Measurements from ENCODE around the gene ITGB4. TPM values are rescaled to one million over a fixed set of nuclear protein-coding genes. Genes with fewer than 3 reads are reported as not detected.

Gene ITGB4
- total and polyA plus RNA-seq, 9 of the 15 experiments (the other 6 are each of a cell fraction or from before 2014, with no cell fraction given): 0.05 to 2.8 (median 0.76) TPM; not detected in 3

DNA sequence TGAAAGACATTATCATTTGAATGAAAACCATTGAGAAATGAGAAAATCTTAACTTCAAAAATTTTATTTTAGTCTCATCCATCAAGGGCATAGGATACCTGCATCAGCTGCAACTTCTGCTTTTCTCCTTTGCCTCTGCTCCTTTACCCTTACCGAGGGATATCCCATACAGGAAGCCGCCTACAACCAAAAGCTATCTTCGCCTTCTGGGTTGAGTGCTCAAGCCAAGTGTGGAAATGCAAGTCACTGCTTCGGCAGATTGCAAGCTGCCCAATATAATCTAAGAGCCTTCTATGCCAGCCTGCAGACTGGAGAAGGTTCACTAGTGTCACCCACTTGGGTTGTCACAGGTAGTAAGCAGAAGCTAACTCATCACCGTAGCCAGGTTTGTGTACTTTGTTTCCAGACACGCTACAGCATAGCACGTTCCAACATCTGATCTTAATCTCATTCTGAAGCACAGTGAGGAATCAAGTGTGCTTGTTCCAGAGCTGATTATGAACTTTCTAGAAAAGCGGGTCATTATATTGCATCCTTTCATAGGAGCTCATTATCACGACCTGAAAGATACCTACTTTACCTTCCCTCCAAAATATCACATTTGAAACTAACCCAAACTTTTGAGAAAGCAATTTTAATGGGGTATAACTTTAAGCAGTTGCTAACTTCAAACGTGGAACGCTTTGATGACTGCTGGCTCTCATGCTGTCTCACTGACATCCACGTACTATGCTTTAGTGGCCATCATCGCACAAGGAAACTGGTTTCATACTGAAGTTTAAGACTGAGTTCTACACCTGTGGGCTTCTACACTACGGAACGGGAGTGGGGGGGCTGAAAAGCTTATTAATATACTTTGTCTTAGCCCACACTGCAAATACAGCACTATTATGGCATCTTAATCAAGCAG lies 55.4 kb downstream of the ITGB4 start (continued):
- TF ChIP-seq, protein P1, sequence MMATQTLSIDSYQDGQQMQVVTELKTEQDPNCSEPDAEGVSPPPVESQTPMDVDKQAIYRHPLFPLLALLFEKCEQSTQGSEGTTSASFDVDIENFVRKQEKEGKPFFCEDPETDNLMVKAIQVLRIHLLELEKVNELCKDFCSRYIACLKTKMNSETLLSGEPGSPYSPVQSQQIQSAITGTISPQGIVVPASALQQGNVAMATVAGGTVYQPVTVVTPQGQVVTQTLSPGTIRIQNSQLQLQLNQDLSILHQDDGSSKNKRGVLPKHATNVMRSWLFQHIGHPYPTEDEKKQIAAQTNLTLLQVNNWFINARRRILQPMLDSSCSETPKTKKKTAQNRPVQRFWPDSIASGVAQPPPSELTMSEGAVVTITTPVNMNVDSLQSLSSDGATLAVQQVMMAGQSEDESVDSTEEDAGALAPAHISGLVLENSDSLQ (IDR thresholded peaks at IDR 0.05): no peak
- TF ChIP-seq TAF15 (IDR thresholded peaks at IDR 0.05; ENCODE audit: low read depth, low read length): no peak
- TF ChIP-seq MYNN (IDR thresholded peaks at IDR 0.05): peak; percentile 87
- no peak for TF ChIP-seq MYNN (CRISPR knock-in tag; IDR thresholded peaks at IDR 0.05)
- TF ChIP-seq, protein P2, sequence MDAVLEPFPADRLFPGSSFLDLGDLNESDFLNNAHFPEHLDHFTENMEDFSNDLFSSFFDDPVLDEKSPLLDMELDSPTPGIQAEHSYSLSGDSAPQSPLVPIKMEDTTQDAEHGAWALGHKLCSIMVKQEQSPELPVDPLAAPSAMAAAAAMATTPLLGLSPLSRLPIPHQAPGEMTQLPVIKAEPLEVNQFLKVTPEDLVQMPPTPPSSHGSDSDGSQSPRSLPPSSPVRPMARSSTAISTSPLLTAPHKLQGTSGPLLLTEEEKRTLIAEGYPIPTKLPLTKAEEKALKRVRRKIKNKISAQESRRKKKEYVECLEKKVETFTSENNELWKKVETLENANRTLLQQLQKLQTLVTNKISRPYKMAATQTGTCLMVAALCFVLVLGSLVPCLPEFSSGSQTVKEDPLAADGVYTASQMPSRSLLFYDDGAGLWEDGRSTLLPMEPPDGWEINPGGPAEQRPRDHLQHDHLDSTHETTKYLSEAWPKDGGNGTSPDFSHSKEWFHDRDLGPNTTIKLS (IDR thresholded peaks at IDR 0.05; ENCODE audit: borderline replicate concordance, low read depth): no peak; the same call in 1 of the 2 replicates
- TF ChIP-seq POLR3G (IDR thresholded peaks at IDR 0.05; ENCODE audit: extremely low read depth, insufficient read length, insufficient replicate concordance): no peak
- TF ChIP-seq, protein P3, sequence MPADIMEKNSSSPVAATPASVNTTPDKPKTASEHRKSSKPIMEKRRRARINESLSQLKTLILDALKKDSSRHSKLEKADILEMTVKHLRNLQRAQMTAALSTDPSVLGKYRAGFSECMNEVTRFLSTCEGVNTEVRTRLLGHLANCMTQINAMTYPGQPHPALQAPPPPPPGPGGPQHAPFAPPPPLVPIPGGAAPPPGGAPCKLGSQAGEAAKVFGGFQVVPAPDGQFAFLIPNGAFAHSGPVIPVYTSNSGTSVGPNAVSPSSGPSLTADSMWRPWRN (IDR thresholded peaks at IDR 0.05; ENCODE audit: low read depth): no peak
- peak; percentile 55; the same call in 1 of the 2 replicates for TF ChIP-seq CTBP1 (IDR thresholded peaks at IDR 0.05; ENCODE audit: borderline replicate concordance)
- TF ChIP-seq NFYB (IDR thresholded peaks at IDR 0.05; ENCODE audit: extremely low read depth, insufficient read length): no peak
- no peak for TF ChIP-seq U2AF1 (optimal IDR thresholded peaks at IDR 0.05; ENCODE audit: low read depth, low read length)
- peak; percentile 53; the same call in 1 of the 2 replicates for TF ChIP-seq CHD2 (IDR thresholded peaks at IDR 0.05; ENCODE audit: low read depth, low read length)
- TF ChIP-seq SMAD4 (CRISPR knock-in tag; conservative IDR thresholded peaks at IDR 0.05): no peak
- no peak for TF ChIP-seq EHMT2 (IDR thresholded peaks at IDR 0.05)
- no peak; the same call in 1 of the 2 replicates for TF ChIP-seq ZNF232 (CRISPR knock-in tag; IDR thresholded peaks at IDR 0.05)
- TF ChIP-seq FOXK2 (conservative IDR thresholded peaks at IDR 0.05 in 1 of 2, IDR thresholded peaks at IDR 0.05 in 1 of 2; ENCODE audit: low read depth in 2 of 2): no peak
- TF ChIP-seq RBM14 (IDR thresholded peaks at IDR 0.05; ENCODE audit: borderline replicate concordance, insufficient read depth, low read depth, low read length): no peak
- TF ChIP-seq RCOR1 (IDR thresholded peaks at IDR 0.05; ENCODE audit: borderline replicate concordance in 1 of 2, low read depth in 2 of 2, low read length in 2 of 2): 0 out of 4 replicates have a peak, but pooled peaks have one; percentile 9 to 30
- no peak for TF ChIP-seq CHD4 (IDR thresholded peaks at IDR 0.05; ENCODE audit: insufficient read depth, insufficient replicate concordance, low read depth, low read length, poor library complexity, severe bottlenecking)
- no peak for TF ChIP-seq ZBTB8A (IDR thresholded peaks at IDR 0.05; ENCODE audit: partially characterized antibody)
- no peak for TF ChIP-seq HDGF (IDR thresholded peaks at IDR 0.05)
- TF ChIP-seq PHTF2 (CRISPR knock-in tag; IDR thresholded peaks at IDR 0.05): no peak; the same call in none of the 2 replicates

All from K562 (cell line).